Activated CD8-positive, alpha-beta T cell treated with anti-CD3 and anti-CD28 coated beads for 36 hours (primary cell): ENCODE data around the gene ITSN1. TPM values are rescaled to one million over a fixed set of nuclear protein-coding genes. Genes with fewer than 3 reads are reported as not detected.

ENCODE experiments used
- ATAC-seq: fragments of 200-7000 bp; cut with Tn5 transposase; one replicate; pipeline ENCODE4 v1.10.0; 2021; ENCODE audit warnings: mild to moderate bottlenecking, moderate library complexity
- CTCF ChIA-PET: fragments of 350-600 bp; sonication (Branson Sonifier 250); formaldehyde crosslinking; loops from one replicate; lab custom pipeline; 2021; ENCODE audit warnings: antibody characterized with exemption; lab: Charles Lee
- POLR2A ChIA-PET: fragments of 350-600 bp; sonication (Branson Sonifier 250); formaldehyde crosslinking; loops from one replicate; lab custom pipeline; 2021; ENCODE audit warnings: antibody characterized with exemption; lab: Charles Lee
- DNase-seq: peaks from one replicate; pipeline ENCODE4 v3.0.0-alpha.2; 2020
- H3K27ac Mint-ChIP-seq: one replicate; pipeline ENCODE4 v1.8.0; 2021; ENCODE audit warnings: mild to moderate bottlenecking, mixed read lengths
- H3K27me3 Mint-ChIP-seq: one replicate; pipeline ENCODE4 v1.8.0; 2021; ENCODE audit warnings: mixed read lengths
- H3K36me3 Mint-ChIP-seq: one replicate; pipeline ENCODE4 v1.8.0; 2021; ENCODE audit warnings: low read depth, mixed read lengths
- H3K4me1 Mint-ChIP-seq: one replicate; pipeline ENCODE4 v1.8.0; 2021; ENCODE audit warnings: low read depth, mixed read lengths
- H3K4me3 Mint-ChIP-seq: one replicate; pipeline ENCODE4 v1.8.0; 2021; ENCODE audit warnings: mild to moderate bottlenecking, moderate library complexity, mixed read lengths
- H3K9me3 Mint-ChIP-seq: one replicate; pipeline ENCODE4 v1.8.0; 2021; ENCODE audit warnings: mixed read lengths
- intact Hi-C: fragments of 100-400 bp; cut with micrococcal nuclease; formaldehyde crosslinking; loops from one replicate; pipeline ENCODE4 v1.10.0; 2022
- total RNA-seq, 2 experiments: library from RNA; stranded (reverse); gene quantifications; one replicate each; pipeline ENCODE4 v1.2.3, GENCODE V29; 2021
- TF ChIP-seq, protein P1 (sequence below): fragments of 200-600 bp; IDR thresholded peaks from one replicate; pipeline ENCODE4 v1.8.0; 2022; ENCODE audit warnings: antibody characterized with exemption, mild to moderate bottlenecking

Gene ITSN1
- total RNA-seq, 2 experiments from 2014 or later, result 4.4 to 4.7 TPM

DNA sequence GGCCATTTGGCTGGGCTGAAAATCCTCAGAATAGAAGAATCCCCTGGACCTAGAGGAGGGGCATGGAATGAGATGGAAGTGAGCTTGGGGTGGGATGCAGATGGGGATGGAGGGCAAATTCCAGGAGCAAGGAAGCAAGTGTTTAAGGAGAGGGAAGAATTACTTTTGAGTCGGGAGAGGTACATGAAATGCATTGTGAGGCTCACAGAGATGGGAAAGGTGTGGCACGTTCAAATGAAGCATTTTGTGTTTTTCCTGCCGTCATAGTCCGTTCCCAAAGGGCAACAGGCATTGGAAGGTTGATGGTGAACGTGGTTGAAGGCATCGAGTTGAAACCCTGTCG lies 242.8 kb downstream of the ITSN1 start:
- DNase-seq (no peak), ATAC-seq (no peak)
- Mint-ChIP-seq H3K36me3 (no peaks in the 10 kb centered on the region), H3K27ac (no peak overlapping the region), H3K9me3 (no peaks in the 10 kb centered on the region), H3K4me3 (no peak overlapping the region), H3K27me3 (no peaks in the 10 kb centered on the region), H3K4me1 (no peaks in the 10 kb centered on the region)
- TF ChIP-seq, protein P1, sequence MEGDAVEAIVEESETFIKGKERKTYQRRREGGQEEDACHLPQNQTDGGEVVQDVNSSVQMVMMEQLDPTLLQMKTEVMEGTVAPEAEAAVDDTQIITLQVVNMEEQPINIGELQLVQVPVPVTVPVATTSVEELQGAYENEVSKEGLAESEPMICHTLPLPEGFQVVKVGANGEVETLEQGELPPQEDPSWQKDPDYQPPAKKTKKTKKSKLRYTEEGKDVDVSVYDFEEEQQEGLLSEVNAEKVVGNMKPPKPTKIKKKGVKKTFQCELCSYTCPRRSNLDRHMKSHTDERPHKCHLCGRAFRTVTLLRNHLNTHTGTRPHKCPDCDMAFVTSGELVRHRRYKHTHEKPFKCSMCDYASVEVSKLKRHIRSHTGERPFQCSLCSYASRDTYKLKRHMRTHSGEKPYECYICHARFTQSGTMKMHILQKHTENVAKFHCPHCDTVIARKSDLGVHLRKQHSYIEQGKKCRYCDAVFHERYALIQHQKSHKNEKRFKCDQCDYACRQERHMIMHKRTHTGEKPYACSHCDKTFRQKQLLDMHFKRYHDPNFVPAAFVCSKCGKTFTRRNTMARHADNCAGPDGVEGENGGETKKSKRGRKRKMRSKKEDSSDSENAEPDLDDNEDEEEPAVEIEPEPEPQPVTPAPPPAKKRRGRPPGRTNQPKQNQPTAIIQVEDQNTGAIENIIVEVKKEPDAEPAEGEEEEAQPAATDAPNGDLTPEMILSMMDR, result no peak
- CTCF ChIA-PET, result no interaction called here
- intact Hi-C loops, result no loop called here
- POLR2A ChIA-PET, result no interaction called here

DNA sequence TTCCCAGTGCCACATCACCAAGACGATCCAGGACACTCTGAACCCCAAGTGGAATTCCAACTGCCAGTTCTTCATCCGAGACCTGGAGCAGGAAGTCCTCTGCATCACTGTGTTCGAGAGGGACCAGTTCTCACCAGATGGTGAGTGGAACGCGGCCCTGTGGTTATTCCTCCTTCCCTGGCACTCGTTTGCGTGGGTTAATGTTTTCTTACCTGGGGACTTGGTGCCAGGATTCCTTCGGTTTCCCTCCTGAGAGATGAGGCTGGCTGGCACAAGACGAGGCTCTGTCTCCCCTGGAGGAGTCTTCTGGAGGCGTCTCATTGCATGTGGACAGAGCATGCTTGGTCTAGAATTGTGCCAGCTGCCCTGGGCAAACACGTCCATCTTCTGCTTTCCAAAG lies 244.0 kb downstream of the ITSN1 start:
- no peaks in the 10 kb centered on the region for H3K9me3 Mint-ChIP-seq
- DNase-seq (no peak), ATAC-seq (no peak)
- TF ChIP-seq, protein P1, result no peak
- H3K27ac Mint-ChIP-seq, result no peak overlapping the region
- H3K4me3 Mint-ChIP-seq, result no peak overlapping the region
- H3K36me3 Mint-ChIP-seq, result no peaks in the 10 kb centered on the region
- intact Hi-C loops, result no loop called here
- no peaks in the 10 kb centered on the region for H3K27me3 Mint-ChIP-seq
- ChIA-PET CTCF (interaction anchor here (1.3 kb wide), 1 partner anchor 15 kb away, joined by 3 read pairs; no protein-coding TSS in a partner anchor), POLR2A (no interaction called here)
- H3K4me1 Mint-ChIP-seq, result no peaks in the 10 kb centered on the region

DNA sequence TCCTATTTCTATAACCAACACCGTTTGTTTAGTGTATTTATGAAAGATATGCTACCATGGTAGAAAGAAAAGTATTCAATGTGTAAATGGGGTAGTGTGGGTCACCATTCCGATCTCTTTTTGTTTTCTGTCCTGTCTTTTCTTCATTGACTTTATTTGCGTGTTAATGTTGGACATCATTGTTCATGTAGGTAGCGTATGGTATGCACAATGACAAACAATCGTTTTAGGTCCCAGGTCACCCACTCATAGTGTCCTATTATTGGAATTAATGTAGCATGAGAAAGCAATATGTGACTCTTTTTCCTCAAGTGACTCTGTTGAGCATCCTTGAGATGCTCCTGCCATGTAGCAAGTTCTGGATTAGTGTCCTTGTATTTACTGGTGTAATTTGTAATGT lies 247.9 kb downstream of the ITSN1 start:
- no peaks in the 10 kb centered on the region for H3K9me3 Mint-ChIP-seq
- ChIA-PET CTCF (no interaction called here), POLR2A (no interaction called here)
- no peaks in the 10 kb centered on the region for H3K36me3 Mint-ChIP-seq
- no peak overlapping the region for H3K4me3 Mint-ChIP-seq
- no peaks in the 10 kb centered on the region for H3K27me3 Mint-ChIP-seq
- DNase-seq (no peak), ATAC-seq (no peak)
- intact Hi-C loops, result loop anchor here (10.0 kb wide), 1 partner anchor 245 kb away; the partner anchor contains the start of genes CRYZL1 and ITSN1
- no peak overlapping the region for H3K27ac Mint-ChIP-seq
- H3K4me1 Mint-ChIP-seq, result peaks cover 7% of the 10 kb centered on the region
- TF ChIP-seq, protein P1, result no peak

GRCh38 chr21:33892853-33893252 lies 250.6 kb downstream of the ITSN1 start:
- DNase-seq (no peak), ATAC-seq (no peak)
- TF ChIP-seq, protein P1, result no peak
- Mint-ChIP-seq H3K36me3 (no peaks in the 10 kb centered on the region), H3K4me1 (peaks cover 12% of the 10 kb centered on the region), H3K27me3 (no peaks in the 10 kb centered on the region), H3K9me3 (no peaks in the 10 kb centered on the region), H3K4me3 (no peak overlapping the region), H3K27ac (no peak overlapping the region)
- intact Hi-C loops, result loop anchor here (10.0 kb wide), 1 partner anchor 248 kb away; the partner anchor contains the start of genes CRYZL1 and ITSN1
- CTCF ChIA-PET, result interaction anchor here (1.4 kb wide), 1 partner anchor 455 kb away, joined by 3 read pairs; no protein-coding TSS in a partner anchor
- POLR2A ChIA-PET, result interaction anchor here (1.6 kb wide), 1 partner anchor 66 kb away, joined by 3 read pairs; no protein-coding TSS in a partner anchor

- Mint-ChIP-seq H3K27me3 (no peaks in the 10 kb centered on the region), H3K36me3 (no peaks in the 10 kb centered on the region), H3K4me3 (no peak overlapping the region), H3K9me3 (no peaks in the 10 kb centered on the region), H3K27ac (no peak overlapping the region), H3K4me1 (peaks cover 12% of the 10 kb centered on the region)
- ChIA-PET CTCF (no interaction called here), POLR2A (no interaction called here)
- TF ChIP-seq, protein P1, result no peak
- intact Hi-C loops, result loop anchor here (10.0 kb wide), 1 partner anchor 249 kb away; the partner anchor contains the start of genes CRYZL1 and ITSN1
- DNase-seq, result no peak
- no peak for ATAC-seq
These were observed 251.6 kb downstream of the ITSN1 start for GRCh38 chr21:33893917-33894316.
